Psoas muscle (tissue), 8 donors: ENCODE results near the gene BBLN. TPM values are rescaled to one million over a fixed set of nuclear protein-coding genes. Genes with fewer than 3 reads are reported as not detected.

Source experiments
- ATAC-seq, 4 donors: fragments of 200-7000 bp; cut with Tn5 transposase; one replicate each; pipeline ENCODE4 v1.9.1; 2020; ENCODE audit warnings: moderate library complexity in 3 of 4, mild to moderate bottlenecking in 2 of 4
- DNase-seq, 2 donors: peaks; one replicate each; pipeline ENCODE4 v3.0.0-alpha.2; 2020
- H3K27ac ChIP-seq: fragments of 200-600 bp; one replicate; pipeline ENCODE4 v1.8.0; 2022
- H3K27me3 ChIP-seq, 3 donors: fragments of 200-600 bp in 1 of 3; one replicate each; pipeline versions ENCODE4 v1.6.1 to v1.8.0; 2013 to 2022; ENCODE audit warnings: low read length in 2 of 3, mild to moderate bottlenecking in 2 of 3, moderate library complexity in 1 of 3; ENCODE audit not compliant: insufficient read depth in 3 of 3
- H3K36me3 ChIP-seq, 2 donors: fragments of 200-600 bp in 1 of 2; one replicate each; pipeline versions ENCODE4 v1.6.1 to v1.8.0; 2013 to 2022; ENCODE audit warnings: low read depth in 1 of 2, mild to moderate bottlenecking in 1 of 2, moderate library complexity in 1 of 2; ENCODE audit not compliant: insufficient read depth in 1 of 2
- H3K4me1 ChIP-seq: fragments of 200-600 bp; one replicate; pipeline ENCODE4 v1.8.0; 2022
- H3K4me3 ChIP-seq: fragments of 200-600 bp; one replicate; pipeline ENCODE4 v1.8.0; 2022; ENCODE audit warnings: mild to moderate bottlenecking
- H3K9me3 ChIP-seq: fragments of 200-600 bp; one replicate; pipeline ENCODE4 v1.8.0; 2022
- CTCF ChIP-seq: fragments of 200-600 bp; IDR thresholded peaks from one replicate; pipeline ENCODE4 v1.8.0; 2022; ENCODE audit warnings: antibody characterized with exemption
- WGBS, 3 donors: extraction: QIAGEN DNeasy Blood & Tissue Kit; methylation state at CpG; one replicate each; pipeline versions ENCODE4 v1.1.6 to v1.1.7; 2013; 5-methylcytosine and 5-hydroxymethylcytosine counted together
- intact Hi-C, 2 donors: fragments of 100-400 bp; cut with DNase I; formaldehyde crosslinking; loops; one replicate each; pipeline versions ENCODE4 v1.11.0 to v1.14.2; 2022
- polyA plus RNA-seq, 3 donors: library from polyadenylated mRNA; stranded (reverse); fragments of 200-250 nt; gene quantifications; one replicate each; pipeline ENCODE4 v1.2.3, GENCODE V29; 2013
- total RNA-seq, 4 donors: library from RNA; stranded (reverse); fragmentation: NEBNext Ultra II Directional in 2 of 4; extraction: Animal tissue kit (Norgen Biotek cat#: 25700) in 2 of 4; gene quantifications; one replicate each; pipeline versions ENCODE4 v1.2.1 to v1.2.4, GENCODE V29; 2021 to 2023
- donor health status: healthy with polysubstance abuse.
- donor health status: DM: no; HTN: no; CAD: no; lungs with moderate emphysema.
- donor health status: Bipolar disorder and iron deficiency.
- donor health status: healthy.
- donor health status: DM: yes; HTN: yes; CAD: no.
- donor health status: DM: no; HTN: no; CAD: no.
- donor health status: DM: no; HTN: no; CAD: no.
- donor health status: DM: yes; HTN: yes; CAD: no.

Gene BBLN
- total and polyA plus RNA-seq, 7 donors: 14.0 to 36.2 (median 21.3) TPM

GRCh38 chr9:128206484-128206883 lies 46.4 kb downstream of the BBLN start:
- DNase-seq (no peak), ATAC-seq (no peak)
- Histone ChIP-seq H3K27me3 (peaks cover 0 to 18% (median 7%) of the 10 kb centered on the region in 3 donors), H3K9me3 (no peaks in the 10 kb centered on the region), H3K27ac (no peak overlapping the region), H3K4me3 (no peak overlapping the region), H3K36me3 (no peaks in the 10 kb centered on the region), H3K4me1 (peaks cover 4% of the 10 kb centered on the region)
- intact Hi-C loops: no loop called here
- WGBS, 3 donors: 79 to 83% (median 80%) methylated on average over 3 of the region's 3 CpGs
- no peak for TF ChIP-seq CTCF

GRCh38 chr9:128206916-128207910 lies 47.1 kb downstream of the BBLN start:
- DNase-seq (no peak), ATAC-seq (no peak)
- H3K36me3 ChIP-seq: no peaks in the 10 kb centered on the region
- H3K4me1 ChIP-seq: peaks cover 4% of the 10 kb centered on the region
- peaks cover 0 to 18% (median 7%) of the 10 kb centered on the region in 3 donors for H3K27me3 ChIP-seq
- no peak overlapping the region for H3K27ac ChIP-seq
- intact Hi-C loops: no loop called here
- H3K4me3 ChIP-seq: no peak overlapping the region
- WGBS, 3 donors: 66 to 70% (median 68%) methylated on average over 15 of the region's 15 CpGs
- H3K9me3 ChIP-seq: no peaks in the 10 kb centered on the region
- no peak for TF ChIP-seq CTCF

- Histone ChIP-seq H3K27ac (no peak overlapping the region), H3K9me3 (no peaks in the 10 kb centered on the region), H3K36me3 (no peaks in the 10 kb centered on the region), H3K27me3 (peaks cover 0 to 18% (median 7%) of the 10 kb centered on the region in 3 donors), H3K4me3 (no peak overlapping the region), H3K4me1 (peaks cover 4% of the 10 kb centered on the region)
- no peak for DNase-seq
- intact Hi-C loops: no loop called here
- 74 to 85% (median 78%) methylated on average over 7 of the region's 7 CpGs for WGBS, 3 donors
- TF ChIP-seq CTCF: no peak
- no peak for ATAC-seq
Measured at GRCh38 chr9:128208386-128208785, 48.3 kb downstream of the BBLN start.

GRCh38 chr9:128208946-128209669 lies 49.0 kb downstream of the BBLN start:
- 65 to 66% (median 65%) methylated on average over 13 to 15 of the region's 15 CpGs for whole genome bisulfite sequencing, 3 donors
- Histone ChIP-seq H3K9me3 (no peaks in the 10 kb centered on the region), H3K4me1 (peaks cover under 1% of the 10 kb centered on the region), H3K27me3 (peaks cover 0 to 11% (median 3%) of the 10 kb centered on the region in 3 donors), H3K36me3 (no peaks in the 10 kb centered on the region), H3K27ac (no peak overlapping the region), H3K4me3 (no peak overlapping the region)
- DNase-seq (no peak), ATAC-seq (no peak)
- TF ChIP-seq CTCF: no peak
- intact Hi-C loops: no loop called here
